Skeletal muscle cell (primary cell): ENCODE measurements around the gene SAMD11.
"Not testable (repeated sequence)": the region's sequence is repeated elsewhere in the genome, so short reads cannot be mapped to it uniquely, and the experiment has no call there.

Source experiments
- DNase-seq: peaks from one replicate; pipeline ENCODE4 v3.0.0-alpha.2; 2010; ENCODE audit warnings: low read depth
- H3K4me3 ChIP-seq: 2 replicates; pipeline ENCODE4 v1.5.1; 2011; ENCODE audit warnings: low read depth, mild to moderate bottlenecking, control low read depth, low read length, moderate library complexity

The SAMD11 gene

GRCh38 chr1:923131-923990 is at the start of gene SAMD11:
Gene SAMD11, plus strand, starts transcription at chr1:923923. Its CDS starts 509 bp downstream, at chr1:924432.
- DNase-seq, result peak; percentile 52
- H3K4me3 ChIP-seq, result peak within 1 kb of the TSS; percentile 59

GRCh38 chr1:876428-877208 is 47.1 kb upstream of the SAMD11 start:
- not testable (repeated sequence) for DNase-seq, H3K4me3 ChIP-seq

GRCh38 chr1:877209-877986 is 46.3 kb upstream of the SAMD11 start:
- H3K4me3 ChIP-seq, DNase-seq: not testable (repeated sequence)

GRCh38 chr1:880511-880910 is 43.2 kb upstream of the SAMD11 start:
- DNase-seq, H3K4me3 ChIP-seq: not testable (repeated sequence)

GRCh38 chr1:880915-881314 is 42.8 kb upstream of the SAMD11 start:
- H3K4me3 ChIP-seq, DNase-seq: not testable (repeated sequence)

- no peak overlapping the region for H3K4me3 ChIP-seq
- no peak for DNase-seq
Measured at GRCh38 chr1:886311-886710, 37.4 kb upstream of the SAMD11 start.

- no peak overlapping the region for H3K4me3 ChIP-seq
- no peak for DNase-seq
Measured at GRCh38 chr1:886760-887159, 37.0 kb upstream of the SAMD11 start.

GRCh38 chr1:888297-888696 is 35.4 kb upstream of the SAMD11 start:
- no peak for DNase-seq
- H3K4me3 ChIP-seq, result no peak overlapping the region

- not testable (repeated sequence) for DNase-seq, H3K4me3 ChIP-seq
Measured at GRCh38 chr1:889774-890173, 33.9 kb upstream of the SAMD11 start.

GRCh38 chr1:890234-890633 is 33.5 kb upstream of the SAMD11 start:
- not testable (repeated sequence) for H3K4me3 ChIP-seq, DNase-seq

GRCh38 chr1:890661-891060 is 33.1 kb upstream of the SAMD11 start:
- DNase-seq, result no peak
- H3K4me3 ChIP-seq, result no peak overlapping the region

GRCh38 chr1:897226-897625 is 26.5 kb upstream of the SAMD11 start:
- H3K4me3 ChIP-seq, result no peak overlapping the region
- no peak for DNase-seq

- H3K4me3 ChIP-seq, DNase-seq: not testable (repeated sequence)
Measured at GRCh38 chr1:897951-898350, 25.8 kb upstream of the SAMD11 start.

GRCh38 chr1:899636-900317 is 23.9 kb upstream of the SAMD11 start:
- DNase-seq, result no peak

GRCh38 chr1:901108-901859 is 22.4 kb upstream of the SAMD11 start:
- H3K4me3 ChIP-seq, result no peak overlapping the region
- DNase-seq, result no peak

More at GRCh38 chr1:899636-900317, 23.9 kb upstream of the SAMD11 start:
- H3K4me3 ChIP-seq, result no peak overlapping the region

- H3K4me3 ChIP-seq, result no peak overlapping the region
- no peak for DNase-seq
Measured at GRCh38 chr1:902802-903201, 20.9 kb upstream of the SAMD11 start.

GRCh38 chr1:903305-903704 is 20.4 kb upstream of the SAMD11 start:
- no peak for DNase-seq
- no peak overlapping the region for H3K4me3 ChIP-seq

GRCh38 chr1:903721-904271 is 19.9 kb upstream of the SAMD11 start:
- DNase-seq, result no peak
- peak overlapping the region; percentile 52 for H3K4me3 ChIP-seq
